GM19023 (cell line): ENCODE measurements around the gene KCNJ15.

Source experiments
- ATAC-seq: cut with Tn5 transposase; IDR thresholded peaks from one replicate; pipeline ENCODE4 v1.9.1; 2021; ENCODE audit warnings: mild to moderate bottlenecking, moderate library complexity; ENCODE audit not compliant: unreplicated experiment

KCNJ15 gene

GRCh38 chr21:38267136-38267755 is 10.5 kb downstream of the KCNJ15 start:
- no peak for ATAC-seq

- no peak for ATAC-seq
These were observed 11.4 kb downstream of the KCNJ15 start for GRCh38 chr21:38267991-38268863.

- peak; percentile 44 for ATAC-seq
These were observed 12.2 kb downstream of the KCNJ15 start for GRCh38 chr21:38268864-38269575.

- ATAC-seq, result peak; percentile 86
These were observed 12.8 kb downstream of the KCNJ15 start for GRCh38 chr21:38269576-38269936.

- no peak for ATAC-seq
These were observed 15.4 kb downstream of the KCNJ15 start for GRCh38 chr21:38272215-38272614.

- ATAC-seq, result no peak
These were observed 17.2 kb downstream of the KCNJ15 start for GRCh38 chr21:38273745-38274542.

GRCh38 chr21:38277501-38278131 is 20.8 kb downstream of the KCNJ15 start:
- no peak for ATAC-seq

- ATAC-seq, result no peak
These were observed 23.7 kb downstream of the KCNJ15 start for GRCh38 chr21:38280454-38280853.

- ATAC-seq, result no peak
These were observed 24.1 kb downstream of the KCNJ15 start for GRCh38 chr21:38280867-38281266.

- no peak for ATAC-seq
These were observed 26.1 kb downstream of the KCNJ15 start for GRCh38 chr21:38282921-38283320.

- no peak for ATAC-seq
These were observed 27.4 kb downstream of the KCNJ15 start for GRCh38 chr21:38284216-38284615.

GRCh38 chr21:38286739-38287471 is 30.1 kb downstream of the KCNJ15 start:
- no peak for ATAC-seq

GRCh38 chr21:38287476-38287875 is 30.7 kb downstream of the KCNJ15 start:
- ATAC-seq, result no peak

GRCh38 chr21:38289705-38290485 is 33.1 kb downstream of the KCNJ15 start:
- no peak for ATAC-seq

- no peak for ATAC-seq
These were observed 34.0 kb downstream of the KCNJ15 start for GRCh38 chr21:38290809-38291208.

- ATAC-seq, result no peak
These were observed 35.1 kb downstream of the KCNJ15 start for GRCh38 chr21:38291874-38292273.

GRCh38 chr21:38293113-38293512 is 36.3 kb downstream of the KCNJ15 start:
- ATAC-seq, result no peak

GRCh38 chr21:38293765-38294164 is 37.0 kb downstream of the KCNJ15 start:
- ATAC-seq, result no peak

- no peak for ATAC-seq
These were observed 37.8 kb downstream of the KCNJ15 start for GRCh38 chr21:38294609-38295008.
